HEK293 (cell line): ENCODE measurements around the gene ATOH8.
A peak's percentile ranks its signal among the peaks of the same experiment; 100 is the strongest.

Experiments
- EGR2 ChIP-seq: fragments of 450-650 bp; formaldehyde crosslinking; IDR thresholded peaks from 2 replicates; pipeline ENCODE4 v1.5.1; 2016; ENCODE audit warnings: low read depth, missing biosample characterization, missing genetic modification characterization
- GLI2 ChIP-seq: fragments of 450-650 bp; formaldehyde crosslinking; IDR thresholded peaks from 2 replicates; pipeline ENCODE4; 2017; ENCODE audit warnings: missing biosample characterization, missing genetic modification characterization, low read depth, borderline replicate concordance
- MYNN ChIP-seq: fragments of 450-650 bp; formaldehyde crosslinking; IDR thresholded peaks from 2 replicates; pipeline ENCODE4 v1.5.1; 2016; ENCODE audit warnings: missing biosample characterization, missing genetic modification characterization, borderline replicate concordance
- MZF1 ChIP-seq: fragments of 450-650 bp; formaldehyde crosslinking; IDR thresholded peaks from 2 replicates; pipeline ENCODE4 v1.5.1; 2017; ENCODE audit warnings: missing biosample characterization, missing genetic modification characterization, borderline replicate concordance
- OSR2 ChIP-seq: fragments of 450-650 bp; formaldehyde crosslinking; IDR thresholded peaks from 2 replicates; pipeline ENCODE4 v1.5.1; 2016; ENCODE audit warnings: missing biosample characterization, missing genetic modification characterization
- SP3 ChIP-seq: fragments of 450-650 bp; formaldehyde crosslinking; IDR thresholded peaks from 2 replicates; pipeline ENCODE4 v1.5.1; 2016; ENCODE audit warnings: missing biosample characterization, missing genetic modification characterization
- ZBTB8A ChIP-seq: fragments of 450-650 bp; formaldehyde crosslinking; IDR thresholded peaks from 2 replicates; pipeline ENCODE4 v1.5.1; 2016; ENCODE audit warnings: missing biosample characterization, missing genetic modification characterization
- ZNF10 ChIP-seq: fragments of 450-650 bp; formaldehyde crosslinking; IDR thresholded peaks from 2 replicates; pipeline ENCODE4 v1.5.1; 2017; ENCODE audit warnings: missing biosample characterization, missing genetic modification characterization
- ZNF140 ChIP-seq: fragments of 450-650 bp; formaldehyde crosslinking; IDR thresholded peaks from 2 replicates; pipeline ENCODE4 v1.5.1; 2016; ENCODE audit warnings: missing biosample characterization, missing genetic modification characterization
- ZNF184 ChIP-seq: fragments of 450-650 bp; IDR thresholded peaks from 2 replicates; pipeline ENCODE4 v1.5.1; 2018; ENCODE audit warnings: missing biosample characterization, mild to moderate bottlenecking, missing genetic modification characterization
- ZNF211 ChIP-seq: fragments of 450-650 bp; formaldehyde crosslinking; IDR thresholded peaks from 2 replicates; pipeline ENCODE4 v1.5.1; 2016; ENCODE audit warnings: low read depth, missing biosample characterization, missing genetic modification characterization
- ZNF239 ChIP-seq: fragments of 450-650 bp; formaldehyde crosslinking; IDR thresholded peaks from 2 replicates; pipeline ENCODE4 v1.5.1; 2016; ENCODE audit warnings: missing biosample characterization, missing genetic modification characterization
- ZNF341 ChIP-seq: fragments of 450-650 bp; formaldehyde crosslinking; IDR thresholded peaks from 2 replicates; pipeline ENCODE4; 2016; ENCODE audit warnings: low read depth, missing biosample characterization, missing genetic modification characterization
- ZNF366 ChIP-seq: fragments of 450-650 bp; formaldehyde crosslinking; conservative IDR thresholded peaks from 2 replicates; pipeline ENCODE4 v1.5.1; 2016; ENCODE audit warnings: missing biosample characterization, missing genetic modification characterization
- ZNF391 ChIP-seq: fragments of 450-650 bp; formaldehyde crosslinking; IDR thresholded peaks from 2 replicates; pipeline ENCODE4 v1.5.1; 2016; ENCODE audit warnings: low read depth, missing biosample characterization, missing genetic modification characterization, borderline replicate concordance
- ZNF394 ChIP-seq: fragments of 450-650 bp; formaldehyde crosslinking; IDR thresholded peaks from 2 replicates; pipeline ENCODE4 v1.5.1; 2016; ENCODE audit warnings: missing biosample characterization, missing genetic modification characterization, mild to moderate bottlenecking, moderate library complexity, borderline replicate concordance
- ZNF510 ChIP-seq: fragments of 450-650 bp; formaldehyde crosslinking; IDR thresholded peaks from 2 replicates; pipeline ENCODE4 v1.5.1; 2018; ENCODE audit warnings: mild to moderate bottlenecking, missing genetic modification characterization, missing biosample characterization; ENCODE audit not compliant: insufficient replicate concordance
- ZNF514 ChIP-seq: fragments of 450-650 bp; formaldehyde crosslinking; IDR thresholded peaks from 2 replicates; pipeline ENCODE4 v1.5.1; 2016; ENCODE audit warnings: missing biosample characterization, missing genetic modification characterization
- ZNF596 ChIP-seq: fragments of 450-650 bp; IDR thresholded peaks from 2 replicates; pipeline ENCODE4 v1.5.0; 2018; ENCODE audit warnings: missing biosample characterization, mild to moderate bottlenecking, missing genetic modification characterization, moderate library complexity
- ZNF621 ChIP-seq: fragments of 450-650 bp; formaldehyde crosslinking; IDR thresholded peaks from 2 replicates; pipeline ENCODE4 v1.5.1; 2017; ENCODE audit warnings: missing biosample characterization, missing genetic modification characterization
- ZNF660 ChIP-seq: fragments of 450-650 bp; IDR thresholded peaks from 2 replicates; pipeline ENCODE4 v1.5.1; 2018; ENCODE audit warnings: missing biosample characterization, mild to moderate bottlenecking, missing genetic modification characterization
- ZNF776 ChIP-seq: fragments of 450-650 bp; formaldehyde crosslinking; IDR thresholded peaks from 2 replicates; pipeline ENCODE4 v1.5.0; 2017; ENCODE audit warnings: missing biosample characterization, missing genetic modification characterization, borderline replicate concordance
- ZNF830 ChIP-seq: fragments of 450-650 bp; IDR thresholded peaks from 2 replicates; pipeline ENCODE4 v1.5.0; 2018; ENCODE audit warnings: missing biosample characterization, missing genetic modification characterization, low read depth, mild to moderate bottlenecking, moderate library complexity
- TF ChIP-seq, protein P1 (sequence below): fragments of 450-650 bp; formaldehyde crosslinking; IDR thresholded peaks from 2 replicates; pipeline ENCODE4 v1.5.1; 2016; ENCODE audit warnings: missing biosample characterization, missing genetic modification characterization
- TF ChIP-seq, protein P2 (sequence below): fragments of 450-650 bp; formaldehyde crosslinking; IDR thresholded peaks from 2 replicates; pipeline ENCODE4 v1.5.1; 2017; ENCODE audit warnings: missing biosample characterization, missing genetic modification characterization
- TF ChIP-seq, protein P3 (sequence below): fragments of 450-650 bp; formaldehyde crosslinking; IDR thresholded peaks from 2 replicates; pipeline ENCODE4 v1.5.1; 2017; ENCODE audit warnings: missing biosample characterization, missing genetic modification characterization
- TF ChIP-seq, protein P4 (sequence below): fragments of 450-650 bp; formaldehyde crosslinking; IDR thresholded peaks from 2 replicates; pipeline ENCODE4 v1.5.1; 2016; ENCODE audit warnings: missing biosample characterization, missing genetic modification characterization
- TF ChIP-seq, protein P5 (sequence below): fragments of 450-650 bp; formaldehyde crosslinking; IDR thresholded peaks from 2 replicates; pipeline ENCODE4 v1.5.1; 2016; ENCODE audit warnings: missing biosample characterization, missing genetic modification characterization, low read depth
- TF ChIP-seq, protein P6 (sequence below): fragments of 450-650 bp; formaldehyde crosslinking; IDR thresholded peaks from 2 replicates; pipeline ENCODE4 v1.5.1; 2016; ENCODE audit warnings: missing biosample characterization, missing genetic modification characterization

Gene ATOH8

DNA sequence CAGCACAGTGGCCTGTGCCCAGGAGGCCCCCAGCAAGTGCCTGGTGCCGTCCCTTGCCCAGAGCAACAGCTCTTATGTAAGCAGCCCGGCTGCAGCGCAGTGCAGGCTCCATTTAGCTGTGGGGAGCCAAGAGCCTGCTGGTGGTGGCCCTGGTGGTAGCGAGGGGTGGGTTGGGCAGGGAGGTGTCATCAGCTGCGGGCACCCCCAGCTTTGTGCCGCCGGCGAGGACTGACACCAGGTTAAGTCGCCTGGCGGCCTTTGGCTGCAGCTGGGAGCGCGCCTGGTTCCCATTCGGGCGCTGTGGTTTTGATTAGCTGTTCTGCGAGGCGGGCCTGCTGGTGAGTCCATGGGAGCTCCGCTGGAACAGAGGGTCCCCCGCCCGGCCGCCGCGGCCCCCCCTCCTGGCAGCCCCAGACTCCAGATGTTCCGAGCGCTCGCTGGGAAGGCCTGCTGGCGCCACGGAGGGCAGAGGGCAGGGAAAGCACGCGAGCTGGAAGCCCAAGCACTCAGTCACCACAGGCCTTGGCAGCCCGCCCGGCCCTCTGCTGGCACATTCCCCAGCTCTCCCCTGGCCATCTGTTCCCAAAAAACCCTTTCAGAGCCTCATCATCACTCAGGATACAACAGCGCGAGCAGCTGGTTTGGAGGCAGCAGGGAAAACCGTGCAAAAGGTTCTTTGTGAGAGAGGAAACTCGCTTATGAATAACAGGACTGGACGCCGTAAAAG, 18.4 kb downstream of the ATOH8 start (continued):
- TF ChIP-seq, protein P1, sequence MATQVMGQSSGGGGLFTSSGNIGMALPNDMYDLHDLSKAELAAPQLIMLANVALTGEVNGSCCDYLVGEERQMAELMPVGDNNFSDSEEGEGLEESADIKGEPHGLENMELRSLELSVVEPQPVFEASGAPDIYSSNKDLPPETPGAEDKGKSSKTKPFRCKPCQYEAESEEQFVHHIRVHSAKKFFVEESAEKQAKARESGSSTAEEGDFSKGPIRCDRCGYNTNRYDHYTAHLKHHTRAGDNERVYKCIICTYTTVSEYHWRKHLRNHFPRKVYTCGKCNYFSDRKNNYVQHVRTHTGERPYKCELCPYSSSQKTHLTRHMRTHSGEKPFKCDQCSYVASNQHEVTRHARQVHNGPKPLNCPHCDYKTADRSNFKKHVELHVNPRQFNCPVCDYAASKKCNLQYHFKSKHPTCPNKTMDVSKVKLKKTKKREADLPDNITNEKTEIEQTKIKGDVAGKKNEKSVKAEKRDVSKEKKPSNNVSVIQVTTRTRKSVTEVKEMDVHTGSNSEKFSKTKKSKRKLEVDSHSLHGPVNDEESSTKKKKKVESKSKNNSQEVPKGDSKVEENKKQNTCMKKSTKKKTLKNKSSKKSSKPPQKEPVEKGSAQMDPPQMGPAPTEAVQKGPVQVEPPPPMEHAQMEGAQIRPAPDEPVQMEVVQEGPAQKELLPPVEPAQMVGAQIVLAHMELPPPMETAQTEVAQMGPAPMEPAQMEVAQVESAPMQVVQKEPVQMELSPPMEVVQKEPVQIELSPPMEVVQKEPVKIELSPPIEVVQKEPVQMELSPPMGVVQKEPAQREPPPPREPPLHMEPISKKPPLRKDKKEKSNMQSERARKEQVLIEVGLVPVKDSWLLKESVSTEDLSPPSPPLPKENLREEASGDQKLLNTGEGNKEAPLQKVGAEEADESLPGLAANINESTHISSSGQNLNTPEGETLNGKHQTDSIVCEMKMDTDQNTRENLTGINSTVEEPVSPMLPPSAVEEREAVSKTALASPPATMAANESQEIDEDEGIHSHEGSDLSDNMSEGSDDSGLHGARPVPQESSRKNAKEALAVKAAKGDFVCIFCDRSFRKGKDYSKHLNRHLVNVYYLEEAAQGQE (tag by site-specific recombination), result 0 out of 2 replicates have a peak, but pooled peaks have one; percentile 17
- TF ChIP-seq ZNF394 (tag by site-specific recombination) (no peak), OSR2 (tag by site-specific recombination) (peak; percentile 86), ZNF10 (tag by site-specific recombination) (no peak), GLI2 (tag by site-specific recombination) (no peak; the same call in 1 of the 2 replicates), ZNF776 (tag by site-specific recombination) (no peak), ZNF830 (tag by site-specific recombination) (no peak), ZNF596 (tag by site-specific recombination) (peak; percentile 55; the same call in 1 of the 2 replicates), MZF1 (tag by site-specific recombination) (peak; percentile 39; the same call in 1 of the 2 replicates), ZNF621 (tag by site-specific recombination) (no peak), MYNN (tag by site-specific recombination) (no peak), SP3 (tag by site-specific recombination) (no peak; the same call in 1 of the 2 replicates), ZNF391 (tag by site-specific recombination) (peak; percentile 35; the same call in 1 of the 2 replicates), ZNF510 (no peak), ZNF184 (peak; percentile 71; the same call in 1 of the 2 replicates), ZNF239 (tag by site-specific recombination) (no peak), EGR2 (no peak), ZNF140 (tag by site-specific recombination) (no peak), ZNF514 (tag by site-specific recombination) (no peak), ZNF341 (tag by site-specific recombination) (peak; percentile 49), ZNF660 (tag by site-specific recombination) (peak; percentile 85), ZBTB8A (tag by site-specific recombination) (peak; percentile 74), ZNF366 (peak; percentile 55; the same call in 1 of the 2 replicates), ZNF211 (tag by site-specific recombination) (no peak)
- TF ChIP-seq, protein P2, sequence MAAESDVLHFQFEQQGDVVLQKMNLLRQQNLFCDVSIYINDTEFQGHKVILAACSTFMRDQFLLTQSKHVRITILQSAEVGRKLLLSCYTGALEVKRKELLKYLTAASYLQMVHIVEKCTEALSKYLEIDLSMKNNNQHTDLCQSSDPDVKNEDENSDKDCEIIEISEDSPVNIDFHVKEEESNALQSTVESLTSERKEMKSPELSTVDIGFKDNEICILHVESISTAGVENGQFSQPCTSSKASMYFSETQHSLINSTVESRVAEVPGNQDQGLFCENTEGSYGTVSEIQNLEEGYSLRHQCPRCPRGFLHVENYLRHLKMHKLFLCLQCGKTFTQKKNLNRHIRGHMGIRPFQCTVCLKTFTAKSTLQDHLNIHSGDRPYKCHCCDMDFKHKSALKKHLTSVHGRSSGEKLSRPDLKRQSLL (tag by site-specific recombination), result no peak
- TF ChIP-seq, protein P3, sequence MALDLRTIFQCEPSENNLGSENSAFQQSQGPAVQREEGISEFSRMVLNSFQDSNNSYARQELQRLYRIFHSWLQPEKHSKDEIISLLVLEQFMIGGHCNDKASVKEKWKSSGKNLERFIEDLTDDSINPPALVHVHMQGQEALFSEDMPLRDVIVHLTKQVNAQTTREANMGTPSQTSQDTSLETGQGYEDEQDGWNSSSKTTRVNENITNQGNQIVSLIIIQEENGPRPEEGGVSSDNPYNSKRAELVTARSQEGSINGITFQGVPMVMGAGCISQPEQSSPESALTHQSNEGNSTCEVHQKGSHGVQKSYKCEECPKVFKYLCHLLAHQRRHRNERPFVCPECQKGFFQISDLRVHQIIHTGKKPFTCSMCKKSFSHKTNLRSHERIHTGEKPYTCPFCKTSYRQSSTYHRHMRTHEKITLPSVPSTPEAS (tag by site-specific recombination), result no peak
- TF ChIP-seq, protein P4, sequence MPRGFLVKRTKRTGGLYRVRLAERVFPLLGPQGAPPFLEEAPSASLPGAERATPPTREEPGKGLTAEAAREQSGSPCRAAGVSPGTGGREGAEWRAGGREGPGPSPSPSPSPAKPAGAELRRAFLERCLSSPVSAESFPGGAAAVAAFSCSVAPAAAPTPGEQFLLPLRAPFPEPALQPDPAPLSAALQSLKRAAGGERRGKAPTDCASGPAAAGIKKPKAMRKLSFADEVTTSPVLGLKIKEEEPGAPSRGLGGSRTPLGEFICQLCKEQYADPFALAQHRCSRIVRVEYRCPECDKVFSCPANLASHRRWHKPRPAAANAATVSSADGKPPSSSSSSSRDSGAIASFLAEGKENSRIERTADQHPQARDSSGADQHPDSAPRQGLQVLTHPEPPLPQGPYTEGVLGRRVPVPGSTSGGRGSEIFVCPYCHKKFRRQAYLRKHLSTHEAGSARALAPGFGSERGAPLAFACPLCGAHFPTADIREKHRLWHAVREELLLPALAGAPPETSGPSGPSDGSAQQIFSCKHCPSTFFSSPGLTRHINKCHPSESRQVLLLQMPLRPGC (tag by site-specific recombination), result peak; percentile 92
- TF ChIP-seq, protein P5, sequence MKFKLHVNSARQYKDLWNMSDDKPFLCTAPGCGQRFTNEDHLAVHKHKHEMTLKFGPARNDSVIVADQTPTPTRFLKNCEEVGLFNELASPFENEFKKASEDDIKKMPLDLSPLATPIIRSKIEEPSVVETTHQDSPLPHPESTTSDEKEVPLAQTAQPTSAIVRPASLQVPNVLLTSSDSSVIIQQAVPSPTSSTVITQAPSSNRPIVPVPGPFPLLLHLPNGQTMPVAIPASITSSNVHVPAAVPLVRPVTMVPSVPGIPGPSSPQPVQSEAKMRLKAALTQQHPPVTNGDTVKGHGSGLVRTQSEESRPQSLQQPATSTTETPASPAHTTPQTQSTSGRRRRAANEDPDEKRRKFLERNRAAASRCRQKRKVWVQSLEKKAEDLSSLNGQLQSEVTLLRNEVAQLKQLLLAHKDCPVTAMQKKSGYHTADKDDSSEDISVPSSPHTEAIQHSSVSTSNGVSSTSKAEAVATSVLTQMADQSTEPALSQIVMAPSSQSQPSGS, result no peak
- TF ChIP-seq, protein P6, sequence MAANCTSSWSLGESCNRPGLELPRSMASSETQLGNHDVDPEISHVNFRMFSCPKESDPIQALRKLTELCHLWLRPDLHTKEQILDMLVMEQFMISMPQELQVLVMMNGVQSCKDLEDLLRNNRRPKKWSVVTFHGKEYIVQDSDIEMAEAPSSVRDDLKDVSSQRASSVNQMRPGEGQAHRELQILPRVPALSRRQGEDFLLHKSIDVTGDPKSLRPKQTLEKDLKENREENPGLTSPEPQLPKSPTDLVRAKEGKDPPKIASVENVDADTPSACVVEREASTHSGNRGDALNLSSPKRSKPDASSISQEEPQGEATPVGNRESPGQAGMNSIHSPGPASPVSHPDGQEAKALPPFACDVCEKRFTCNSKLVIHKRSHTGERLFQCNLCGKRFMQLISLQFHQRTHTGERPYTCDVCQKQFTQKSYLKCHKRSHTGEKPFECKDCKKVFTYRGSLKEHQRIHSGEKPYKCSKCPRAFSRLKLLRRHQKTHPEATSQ, result no peak
